C4-2B (cell line): ENCODE data around the gene DENND1C.

Experiments
- ZFX ChIP-seq: fragments of 450-650 bp; IDR thresholded peaks from 2 replicates; pipeline ENCODE4 v1.6.1; 2017
- TF ChIP-seq, protein P1 (sequence below): fragments of 450-650 bp; conservative IDR thresholded peaks from 2 replicates; pipeline ENCODE4 v1.5.1; 2017; ENCODE audit warnings: mild to moderate bottlenecking

GRCh38 chr19:6476896-6477431 is 4.6 kb downstream of the DENND1C start:
- TF ChIP-seq, protein P1, sequence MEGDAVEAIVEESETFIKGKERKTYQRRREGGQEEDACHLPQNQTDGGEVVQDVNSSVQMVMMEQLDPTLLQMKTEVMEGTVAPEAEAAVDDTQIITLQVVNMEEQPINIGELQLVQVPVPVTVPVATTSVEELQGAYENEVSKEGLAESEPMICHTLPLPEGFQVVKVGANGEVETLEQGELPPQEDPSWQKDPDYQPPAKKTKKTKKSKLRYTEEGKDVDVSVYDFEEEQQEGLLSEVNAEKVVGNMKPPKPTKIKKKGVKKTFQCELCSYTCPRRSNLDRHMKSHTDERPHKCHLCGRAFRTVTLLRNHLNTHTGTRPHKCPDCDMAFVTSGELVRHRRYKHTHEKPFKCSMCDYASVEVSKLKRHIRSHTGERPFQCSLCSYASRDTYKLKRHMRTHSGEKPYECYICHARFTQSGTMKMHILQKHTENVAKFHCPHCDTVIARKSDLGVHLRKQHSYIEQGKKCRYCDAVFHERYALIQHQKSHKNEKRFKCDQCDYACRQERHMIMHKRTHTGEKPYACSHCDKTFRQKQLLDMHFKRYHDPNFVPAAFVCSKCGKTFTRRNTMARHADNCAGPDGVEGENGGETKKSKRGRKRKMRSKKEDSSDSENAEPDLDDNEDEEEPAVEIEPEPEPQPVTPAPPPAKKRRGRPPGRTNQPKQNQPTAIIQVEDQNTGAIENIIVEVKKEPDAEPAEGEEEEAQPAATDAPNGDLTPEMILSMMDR, result no peak
- no peak for TF ChIP-seq ZFX
